B cell (primary cell): ENCODE measurements around the gene AKAP6.

Source experiments
- EZH2 ChIP-seq: IDR thresholded peaks from 2 replicates; pipeline ENCODE4 v1.6.1; 2012; ENCODE audit warnings: borderline replicate concordance, low read depth, mild to moderate bottlenecking, moderate library complexity, low read length; ENCODE audit not compliant: insufficient read depth, poor library complexity, severe bottlenecking
- TF ChIP-seq, protein P1 (sequence below): fragments of 200-600 bp; IDR thresholded peaks from one replicate; pipeline ENCODE4 v1.8.0; 2022; ENCODE audit warnings: antibody characterized with exemption, mild to moderate bottlenecking

DNA sequence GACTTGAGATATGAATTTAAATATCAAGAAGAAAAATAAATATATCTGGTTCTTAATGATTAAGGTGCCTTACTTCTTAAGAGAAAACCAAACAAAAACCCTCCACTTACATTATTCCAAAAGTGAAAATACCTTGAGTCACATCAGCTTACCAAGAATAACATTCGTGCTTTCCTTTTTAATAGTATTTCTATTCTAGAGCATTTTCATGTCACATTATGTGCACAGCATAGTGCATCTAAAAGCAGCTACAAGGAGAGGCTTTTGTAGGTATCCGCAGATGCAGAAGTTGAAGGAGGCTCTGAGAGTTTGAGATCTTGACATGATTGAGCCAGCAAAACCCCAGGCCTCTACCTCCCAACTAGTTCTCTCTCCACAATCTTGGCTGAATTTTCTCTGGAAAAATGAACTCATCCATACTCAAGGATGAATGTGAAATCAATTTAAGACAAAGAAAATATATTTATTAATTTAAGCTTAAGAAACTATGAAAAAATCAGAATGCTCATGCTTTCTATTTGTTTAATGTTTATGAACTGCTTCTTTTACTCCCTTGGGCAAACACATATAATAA, 275.0 kb downstream of the AKAP6 start:
- TF ChIP-seq EZH2, result no peak
- TF ChIP-seq, protein P1, sequence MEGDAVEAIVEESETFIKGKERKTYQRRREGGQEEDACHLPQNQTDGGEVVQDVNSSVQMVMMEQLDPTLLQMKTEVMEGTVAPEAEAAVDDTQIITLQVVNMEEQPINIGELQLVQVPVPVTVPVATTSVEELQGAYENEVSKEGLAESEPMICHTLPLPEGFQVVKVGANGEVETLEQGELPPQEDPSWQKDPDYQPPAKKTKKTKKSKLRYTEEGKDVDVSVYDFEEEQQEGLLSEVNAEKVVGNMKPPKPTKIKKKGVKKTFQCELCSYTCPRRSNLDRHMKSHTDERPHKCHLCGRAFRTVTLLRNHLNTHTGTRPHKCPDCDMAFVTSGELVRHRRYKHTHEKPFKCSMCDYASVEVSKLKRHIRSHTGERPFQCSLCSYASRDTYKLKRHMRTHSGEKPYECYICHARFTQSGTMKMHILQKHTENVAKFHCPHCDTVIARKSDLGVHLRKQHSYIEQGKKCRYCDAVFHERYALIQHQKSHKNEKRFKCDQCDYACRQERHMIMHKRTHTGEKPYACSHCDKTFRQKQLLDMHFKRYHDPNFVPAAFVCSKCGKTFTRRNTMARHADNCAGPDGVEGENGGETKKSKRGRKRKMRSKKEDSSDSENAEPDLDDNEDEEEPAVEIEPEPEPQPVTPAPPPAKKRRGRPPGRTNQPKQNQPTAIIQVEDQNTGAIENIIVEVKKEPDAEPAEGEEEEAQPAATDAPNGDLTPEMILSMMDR, result no peak
